ENCODE results near the gene FBXO42.
A peak's percentile ranks its signal among the peaks of the same experiment; 100 is the strongest.

FBXO42 gene

GRCh38 chr1:16321176-16321867 lies 31.0 kb downstream of the FBXO42 start:
- no peak for DNase-seq

- no peak for DNase-seq
Measured at GRCh38 chr1:16318555-16318954, 33.7 kb downstream of the FBXO42 start.

GRCh38 chr1:16315437-16315836 lies 36.8 kb downstream of the FBXO42 start:
- no peak for DNase-seq

GRCh38 chr1:16307222-16307621 lies 45.1 kb downstream of the FBXO42 start:
- no peak for DNase-seq

GRCh38 chr1:16302709-16303627 lies 49.3 kb downstream of the FBXO42 start:
- DNase-seq: no peak

GRCh38 chr1:16300436-16300835 lies 51.8 kb downstream of the FBXO42 start:
- DNase-seq: no peak

- DNase-seq: no peak
Measured at GRCh38 chr1:16298653-16299052, 53.6 kb downstream of the FBXO42 start.

GRCh38 chr1:16296643-16297042 lies 55.6 kb downstream of the FBXO42 start:
- DNase-seq: no peak

GRCh38 chr1:16294219-16295212 lies 57.8 kb downstream of the FBXO42 start:
- DNase-seq: no peak

- DNase-seq: no peak
Measured at GRCh38 chr1:16293538-16293937, 58.7 kb downstream of the FBXO42 start.

GRCh38 chr1:16292739-16293138 lies 59.5 kb downstream of the FBXO42 start:
- no peak for DNase-seq

GRCh38 chr1:16289959-16290358 lies 62.3 kb downstream of the FBXO42 start:
- no peak for DNase-seq

- no peak for DNase-seq
Measured at GRCh38 chr1:16286122-16286521, 66.2 kb downstream of the FBXO42 start.

GRCh38 chr1:16281765-16282164 lies 70.5 kb downstream of the FBXO42 start:
- no peak for DNase-seq

- no peak for DNase-seq
Measured at GRCh38 chr1:16279186-16279585, 73.1 kb downstream of the FBXO42 start.

GRCh38 chr1:16276302-16277030 lies 75.8 kb downstream of the FBXO42 start:
- no peak for DNase-seq

- DNase-seq: no peak
Measured at GRCh38 chr1:16275591-16275990, 76.7 kb downstream of the FBXO42 start.

GRCh38 chr1:16267690-16268180 lies 84.5 kb downstream of the FBXO42 start:
- no peak for DNase-seq

GRCh38 chr1:16266411-16267118 lies 85.7 kb downstream of the FBXO42 start:
- no peak for DNase-seq

GRCh38 chr1:16262067-16262466 lies 90.2 kb downstream of the FBXO42 start:
- DNase-seq: no peak

- DNase-seq: peak; percentile 60
Measured at GRCh38 chr1:16260814-16261213, 91.5 kb downstream of the FBXO42 start.
